Measurements from ENCODE around the gene LRIG1.

GRCh38 chr3:66336333-66336766 lies 164.5 kb downstream of the LRIG1 start:
- TF ChIP-seq, protein P1, sequence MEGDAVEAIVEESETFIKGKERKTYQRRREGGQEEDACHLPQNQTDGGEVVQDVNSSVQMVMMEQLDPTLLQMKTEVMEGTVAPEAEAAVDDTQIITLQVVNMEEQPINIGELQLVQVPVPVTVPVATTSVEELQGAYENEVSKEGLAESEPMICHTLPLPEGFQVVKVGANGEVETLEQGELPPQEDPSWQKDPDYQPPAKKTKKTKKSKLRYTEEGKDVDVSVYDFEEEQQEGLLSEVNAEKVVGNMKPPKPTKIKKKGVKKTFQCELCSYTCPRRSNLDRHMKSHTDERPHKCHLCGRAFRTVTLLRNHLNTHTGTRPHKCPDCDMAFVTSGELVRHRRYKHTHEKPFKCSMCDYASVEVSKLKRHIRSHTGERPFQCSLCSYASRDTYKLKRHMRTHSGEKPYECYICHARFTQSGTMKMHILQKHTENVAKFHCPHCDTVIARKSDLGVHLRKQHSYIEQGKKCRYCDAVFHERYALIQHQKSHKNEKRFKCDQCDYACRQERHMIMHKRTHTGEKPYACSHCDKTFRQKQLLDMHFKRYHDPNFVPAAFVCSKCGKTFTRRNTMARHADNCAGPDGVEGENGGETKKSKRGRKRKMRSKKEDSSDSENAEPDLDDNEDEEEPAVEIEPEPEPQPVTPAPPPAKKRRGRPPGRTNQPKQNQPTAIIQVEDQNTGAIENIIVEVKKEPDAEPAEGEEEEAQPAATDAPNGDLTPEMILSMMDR (IDR thresholded peaks at IDR 0.05 in 2 of 3, conservative IDR thresholded peaks at IDR 0.05 in 1 of 3; ENCODE audit: control insufficient read depth in 2 of 3, extremely low read depth in 1 of 3, insufficient read depth in 1 of 3, low read depth in 3 of 3, low read length in 3 of 3): no peak
- TF ChIP-seq TAF1 (IDR thresholded peaks at IDR 0.05; ENCODE audit: borderline replicate concordance, low read depth, low read length): no peak
- TF ChIP-seq, protein P2, sequence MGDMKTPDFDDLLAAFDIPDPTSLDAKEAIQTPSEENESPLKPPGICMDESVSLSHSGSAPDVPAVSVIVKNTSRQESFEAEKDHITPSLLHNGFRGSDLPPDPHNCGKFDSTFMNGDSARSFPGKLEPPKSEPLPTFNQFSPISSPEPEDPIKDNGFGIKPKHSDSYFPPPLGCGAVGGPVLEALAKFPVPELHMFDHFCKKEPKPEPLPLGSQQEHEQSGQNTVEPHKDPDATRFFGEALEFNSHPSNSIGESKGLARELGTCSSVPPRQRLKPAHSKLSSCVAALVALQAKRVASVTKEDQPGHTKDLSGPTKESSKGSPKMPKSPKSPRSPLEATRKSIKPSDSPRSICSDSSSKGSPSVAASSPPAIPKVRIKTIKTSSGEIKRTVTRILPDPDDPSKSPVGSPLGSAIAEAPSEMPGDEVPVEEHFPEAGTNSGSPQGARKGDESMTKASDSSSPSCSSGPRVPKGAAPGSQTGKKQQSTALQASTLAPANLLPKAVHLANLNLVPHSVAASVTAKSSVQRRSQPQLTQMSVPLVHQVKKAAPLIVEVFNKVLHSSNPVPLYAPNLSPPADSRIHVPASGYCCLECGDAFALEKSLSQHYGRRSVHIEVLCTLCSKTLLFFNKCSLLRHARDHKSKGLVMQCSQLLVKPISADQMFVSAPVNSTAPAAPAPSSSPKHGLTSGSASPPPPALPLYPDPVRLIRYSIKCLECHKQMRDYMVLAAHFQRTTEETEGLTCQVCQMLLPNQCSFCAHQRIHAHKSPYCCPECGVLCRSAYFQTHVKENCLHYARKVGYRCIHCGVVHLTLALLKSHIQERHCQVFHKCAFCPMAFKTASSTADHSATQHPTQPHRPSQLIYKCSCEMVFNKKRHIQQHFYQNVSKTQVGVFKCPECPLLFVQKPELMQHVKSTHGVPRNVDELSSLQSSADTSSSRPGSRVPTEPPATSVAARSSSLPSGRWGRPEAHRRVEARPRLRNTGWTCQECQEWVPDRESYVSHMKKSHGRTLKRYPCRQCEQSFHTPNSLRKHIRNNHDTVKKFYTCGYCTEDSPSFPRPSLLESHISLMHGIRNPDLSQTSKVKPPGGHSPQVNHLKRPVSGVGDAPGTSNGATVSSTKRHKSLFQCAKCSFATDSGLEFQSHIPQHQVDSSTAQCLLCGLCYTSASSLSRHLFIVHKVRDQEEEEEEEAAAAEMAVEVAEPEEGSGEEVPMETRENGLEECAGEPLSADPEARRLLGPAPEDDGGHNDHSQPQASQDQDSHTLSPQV (IDR thresholded peaks at IDR 0.05): no peak
- no peak for TF ChIP-seq POLR2A (IDR thresholded peaks at IDR 0.05; ENCODE audit: low read depth, low read length)
- no peak for TF ChIP-seq BRCA1 (IDR thresholded peaks at IDR 0.05; ENCODE audit: low read depth, low read length)
